Peyer's patch (tissue), 4 donors: ENCODE results near the gene GOSR2.

Experiments
- CTCF ChIP-seq, 6 experiments: fragments of 450-650 bp in 4 of 6; fragments of 200-600 bp in 2 of 6; sonication (generic) in 1 of 6; IDR thresholded peaks; one replicate each; pipeline ENCODE4 v1.5.1; 2017 to 2019; ENCODE audit warnings: antibody characterized with exemption in 6 of 6, mild to moderate bottlenecking in 3 of 6, moderate library complexity in 1 of 6
- POLR2A ChIP-seq, 2 donors: fragments of 450-650 bp; IDR thresholded peaks; one replicate each; pipeline ENCODE4 v1.5.1; 2017; ENCODE audit warnings: antibody characterized with exemption in 2 of 2, mild to moderate bottlenecking in 2 of 2, moderate library complexity in 2 of 2

GRCh38 chr17:46943218-46943500, 20.2 kb downstream of the GOSR2 start:
- TF ChIP-seq POLR2A (IDR thresholded peaks at IDR 0.05) (no peak), CTCF (IDR thresholded peaks at IDR 0.05) (no peak)
